Loucy (cell line): ENCODE data around the gene SUCLG2.

Source experiments
- CTCF ChIP-seq: fragments of 200-600 bp; sonication (generic); conservative IDR thresholded peaks from 2 replicates; pipeline ENCODE4 v1.5.1; 2014; ENCODE audit warnings: mild to moderate bottlenecking, antibody characterized with exemption, low read length
- EZH2phosphoT487 ChIP-seq: fragments of 200-600 bp; IDR thresholded peaks from 2 replicates; pipeline ENCODE4 v1.6.1; 2018; ENCODE audit warnings: antibody characterized with exemption, mild to moderate bottlenecking, moderate library complexity, borderline replicate concordance

- no peak for TF ChIP-seq CTCF
- TF ChIP-seq EZH2phosphoT487 = no peak
These were observed 232.5 kb downstream of the SUCLG2 start for GRCh38 chr3:67421912-67422311.
